ENCODE results near the gene TIPARP.
"Not testable (repeated sequence)": the region's sequence is repeated elsewhere in the genome, so short reads cannot be mapped to it uniquely, and the experiment has no call there.

The TIPARP gene

DNA sequence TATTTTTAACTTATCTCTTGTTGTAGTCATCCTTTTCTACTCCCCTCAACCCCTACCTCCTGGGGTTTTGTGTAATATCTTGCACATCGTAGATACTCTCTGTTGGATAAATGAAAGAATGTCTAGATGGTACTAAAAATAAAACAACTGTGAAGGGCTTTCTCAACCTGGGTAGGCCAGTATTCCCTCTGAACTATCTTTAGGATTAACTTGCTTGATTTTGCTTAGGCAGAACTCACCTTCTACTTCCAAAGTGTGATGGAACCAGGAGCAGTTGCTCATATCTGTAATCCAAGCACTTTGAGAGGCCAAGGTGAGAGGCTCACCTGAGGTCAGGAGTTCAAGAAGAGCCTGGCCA lies 32.8 kb upstream of the TIPARP start:
- H3K9me3 Mint-ChIP-seq, result peaks cover under 1% of the 10 kb centered on the region
- H3K27me3 Mint-ChIP-seq, result no peaks in the 10 kb centered on the region
- H3K4me1 Mint-ChIP-seq, result peaks cover 13% of the 10 kb centered on the region
- no peak for ATAC-seq
- no peak overlapping the region for H3K27ac Mint-ChIP-seq
- H3K36me3 Mint-ChIP-seq, result no peaks in the 10 kb centered on the region
- H3K4me3 Mint-ChIP-seq, result no peak overlapping the region

DNA sequence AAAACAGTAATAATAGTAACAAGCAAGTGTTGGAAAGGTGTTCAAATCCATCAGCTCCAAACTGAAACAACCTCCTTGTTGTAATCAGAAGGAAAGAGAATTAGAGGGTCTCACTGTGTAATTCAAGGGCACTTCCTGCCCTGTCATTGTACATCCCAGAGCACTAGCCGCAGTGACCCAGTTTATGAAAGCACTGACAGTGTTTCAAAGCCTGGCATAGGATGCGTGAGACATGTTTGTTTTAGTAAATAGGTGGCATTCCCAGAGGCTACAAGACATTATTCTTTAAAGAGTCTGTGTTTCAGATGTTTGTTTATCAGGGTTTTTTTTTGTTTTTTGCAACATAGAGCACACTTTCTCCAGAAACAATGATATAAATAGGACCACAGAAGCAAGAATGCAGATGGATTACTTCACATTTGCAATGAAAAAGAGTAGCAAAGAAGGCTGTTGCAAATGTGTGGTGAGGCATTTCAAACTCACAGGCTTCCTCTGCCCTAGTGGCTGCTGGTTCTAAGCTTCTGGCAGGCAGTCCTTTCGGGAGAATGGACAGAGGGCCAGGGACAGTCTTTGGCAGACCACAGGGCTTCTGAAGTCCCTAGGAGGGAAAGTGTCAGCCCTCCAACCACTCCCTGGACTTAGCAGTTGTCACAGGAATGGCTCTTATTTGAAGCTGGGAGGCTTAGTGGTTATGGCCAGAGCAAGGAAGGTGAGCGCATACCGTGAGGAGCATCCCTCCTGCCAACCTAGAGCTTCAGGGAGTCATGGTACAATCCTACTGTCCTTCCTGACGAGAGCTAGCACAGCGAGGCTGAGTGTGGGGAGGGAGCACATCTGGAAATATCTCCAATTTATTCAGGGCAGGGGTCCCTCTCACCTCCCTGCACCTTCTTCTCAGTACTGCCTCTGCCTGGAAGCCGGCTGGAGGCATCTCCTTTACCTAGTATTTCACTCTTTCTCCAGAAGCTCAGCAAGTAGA lies 31.4 kb upstream of the TIPARP start:
- peaks cover 3% of the 10 kb centered on the region for H3K9me3 Mint-ChIP-seq
- H3K4me1 Mint-ChIP-seq, result peaks cover 13% of the 10 kb centered on the region
- H3K4me3 Mint-ChIP-seq, result no peak overlapping the region
- H3K27me3 Mint-ChIP-seq, result no peaks in the 10 kb centered on the region
- H3K36me3 Mint-ChIP-seq, result no peaks in the 10 kb centered on the region
- H3K27ac Mint-ChIP-seq, result peak overlapping the region; percentile 62
- ATAC-seq, result peak; percentile 42

GRCh38 chr3:156643729-156644389 lies 30.5 kb upstream of the TIPARP start:
- ATAC-seq, result peak; percentile 90
- H3K4me3 Mint-ChIP-seq, result peak overlapping the region; percentile 66
- H3K27me3 Mint-ChIP-seq, result no peaks in the 10 kb centered on the region
- H3K36me3 Mint-ChIP-seq, result no peaks in the 10 kb centered on the region
- peaks cover 13% of the 10 kb centered on the region for H3K4me1 Mint-ChIP-seq
- H3K27ac Mint-ChIP-seq, result peak overlapping the region; percentile 62
- H3K9me3 Mint-ChIP-seq, result peaks cover 3% of the 10 kb centered on the region

DNA sequence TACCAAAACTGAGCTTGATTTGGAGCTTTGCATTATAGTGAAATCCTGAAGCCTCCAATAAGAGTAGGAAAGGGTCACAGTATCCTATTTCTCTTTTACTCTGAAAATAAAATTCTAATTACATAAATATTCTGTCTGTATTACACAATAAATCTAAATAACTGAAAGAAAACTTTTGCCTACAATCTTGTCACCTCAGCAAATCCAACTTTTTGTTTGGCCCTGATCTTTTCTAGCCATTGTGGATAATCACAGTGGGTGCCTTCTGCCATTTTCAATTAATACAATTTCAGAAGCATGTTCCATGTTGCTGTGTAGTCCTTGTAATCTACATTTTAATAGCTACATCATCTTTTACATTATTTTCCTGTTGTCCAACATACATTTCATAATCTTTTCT lies 29.4 kb upstream of the TIPARP start:
- Mint-ChIP-seq H3K4me1 (peaks cover 18% of the 10 kb centered on the region), H3K36me3 (no peaks in the 10 kb centered on the region), H3K9me3 (peaks cover 3% of the 10 kb centered on the region), H3K27me3 (no peaks in the 10 kb centered on the region), H3K27ac (no peak overlapping the region), H3K4me3 (no peak overlapping the region)
- ATAC-seq, result no peak

- peaks cover 3% of the 10 kb centered on the region for H3K9me3 Mint-ChIP-seq
- H3K27me3 Mint-ChIP-seq, result no peaks in the 10 kb centered on the region
- no peak overlapping the region for H3K4me3 Mint-ChIP-seq
- ATAC-seq, result no peak
- peak overlapping the region; percentile 34 for H3K27ac Mint-ChIP-seq
- no peaks in the 10 kb centered on the region for H3K36me3 Mint-ChIP-seq
- H3K4me1 Mint-ChIP-seq, result peaks cover 19% of the 10 kb centered on the region
These were observed 27.4 kb upstream of the TIPARP start for GRCh38 chr3:156646958-156647357.

- no peak overlapping the region for H3K27ac Mint-ChIP-seq
- H3K36me3 Mint-ChIP-seq, result no peaks in the 10 kb centered on the region
- peaks cover 3% of the 10 kb centered on the region for H3K9me3 Mint-ChIP-seq
- no peak overlapping the region for H3K4me3 Mint-ChIP-seq
- no peaks in the 10 kb centered on the region for H3K27me3 Mint-ChIP-seq
- no peak for ATAC-seq
- H3K4me1 Mint-ChIP-seq, result peaks cover 16% of the 10 kb centered on the region
These were observed 26.3 kb upstream of the TIPARP start for GRCh38 chr3:156648086-156648485.

DNA sequence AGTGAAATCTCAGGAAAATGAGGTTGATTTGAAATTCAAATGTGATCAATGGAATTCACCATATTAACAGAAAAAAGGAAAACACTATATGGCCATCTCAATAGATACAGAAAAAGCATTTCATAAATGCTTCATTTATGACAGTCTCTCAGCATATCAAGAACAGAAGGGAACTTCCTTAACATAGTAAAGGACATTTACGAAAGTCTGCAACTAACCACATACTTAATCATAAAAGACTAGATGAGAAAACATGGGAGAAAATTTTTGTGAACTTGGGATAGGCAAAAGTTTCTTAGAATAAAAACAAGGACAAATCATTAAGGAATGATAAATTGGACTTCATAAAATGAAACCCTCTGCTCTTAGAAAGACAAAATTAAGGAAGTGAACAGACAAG lies 24.7 kb upstream of the TIPARP start:
- Mint-ChIP-seq H3K4me1 (peaks cover 6% of the 10 kb centered on the region), H3K27ac (no peak overlapping the region), H3K4me3 (no peak overlapping the region), H3K9me3 (peaks cover 3% of the 10 kb centered on the region), H3K36me3 (no peaks in the 10 kb centered on the region), H3K27me3 (no peaks in the 10 kb centered on the region)
- no peak for ATAC-seq

- ATAC-seq, H3K9me3 Mint-ChIP-seq, H3K4me1 Mint-ChIP-seq, H3K27ac Mint-ChIP-seq, H3K4me3 Mint-ChIP-seq, H3K36me3 Mint-ChIP-seq, H3K27me3 Mint-ChIP-seq: not testable (repeated sequence)
These were observed 21.7 kb upstream of the TIPARP start for GRCh38 chr3:156652661-156653060.

- no peaks in the 10 kb centered on the region for H3K36me3 Mint-ChIP-seq
- no peaks in the 10 kb centered on the region for H3K9me3 Mint-ChIP-seq
- H3K27me3 Mint-ChIP-seq, result no peaks in the 10 kb centered on the region
- ATAC-seq, result no peak
- H3K4me3 Mint-ChIP-seq, result no peak overlapping the region
- no peak overlapping the region for H3K27ac Mint-ChIP-seq
- H3K4me1 Mint-ChIP-seq, result peaks cover 2% of the 10 kb centered on the region
These were observed 19.6 kb upstream of the TIPARP start for GRCh38 chr3:156654834-156655233.

GRCh38 chr3:156655819-156656550 lies 18.4 kb upstream of the TIPARP start:
- H3K4me1 Mint-ChIP-seq, result peaks cover 2% of the 10 kb centered on the region
- H3K36me3 Mint-ChIP-seq, result no peaks in the 10 kb centered on the region
- no peaks in the 10 kb centered on the region for H3K27me3 Mint-ChIP-seq
- no peak overlapping the region for H3K4me3 Mint-ChIP-seq
- no peak overlapping the region for H3K27ac Mint-ChIP-seq
- H3K9me3 Mint-ChIP-seq, result no peaks in the 10 kb centered on the region
- no peak for ATAC-seq

GRCh38 chr3:156657440-156657839 lies 16.9 kb upstream of the TIPARP start:
- no peak overlapping the region for H3K4me3 Mint-ChIP-seq
- no peak overlapping the region for H3K27ac Mint-ChIP-seq
- no peak for ATAC-seq
- peaks cover 10% of the 10 kb centered on the region for H3K4me1 Mint-ChIP-seq
- no peaks in the 10 kb centered on the region for H3K27me3 Mint-ChIP-seq
- no peaks in the 10 kb centered on the region for H3K36me3 Mint-ChIP-seq
- H3K9me3 Mint-ChIP-seq, result no peaks in the 10 kb centered on the region

DNA sequence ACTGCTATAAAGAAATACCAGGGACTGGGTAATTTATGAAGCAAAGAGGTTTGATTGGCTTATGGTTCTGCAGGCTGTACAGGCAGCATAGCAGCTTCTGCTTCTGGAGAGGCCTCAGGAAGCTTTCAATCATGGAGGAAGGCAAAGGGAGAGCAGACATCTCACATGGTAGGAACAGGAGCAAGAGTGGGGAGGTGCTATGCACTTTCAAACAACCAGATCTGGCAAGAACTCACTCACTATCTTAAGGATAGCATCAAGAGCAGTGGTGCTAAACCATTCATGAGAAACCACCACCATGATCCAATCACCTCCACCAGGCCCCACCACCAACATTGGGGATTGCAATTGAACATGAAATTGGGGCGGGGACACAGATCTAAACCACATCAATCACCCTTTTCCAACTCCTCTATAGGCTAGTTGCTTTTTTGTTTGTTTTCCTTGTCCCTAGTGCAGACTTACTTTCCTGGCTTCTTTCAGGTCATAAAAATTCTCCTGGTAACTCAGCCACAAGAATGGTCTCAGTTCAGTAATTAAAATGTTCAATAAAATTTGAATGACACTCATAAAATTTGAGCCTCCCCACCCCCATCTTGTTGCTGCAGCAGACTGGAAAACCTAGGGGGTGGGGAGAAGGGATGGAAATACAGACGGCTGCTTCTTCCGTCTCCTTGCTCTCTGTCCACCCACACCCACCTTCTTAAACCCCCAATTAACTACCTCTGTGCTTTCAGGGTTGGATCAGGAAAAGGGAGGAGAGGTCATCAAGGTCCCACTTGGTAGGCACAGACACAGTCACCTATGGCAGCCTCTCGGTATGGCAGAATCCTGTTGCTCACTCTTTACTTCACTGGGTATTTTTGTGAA lies 16.3 kb upstream of the TIPARP start:
- Mint-ChIP-seq H3K27ac (no peak overlapping the region), H3K4me1 (peaks cover 10% of the 10 kb centered on the region), H3K9me3 (no peaks in the 10 kb centered on the region), H3K27me3 (no peaks in the 10 kb centered on the region), H3K36me3 (no peaks in the 10 kb centered on the region), H3K4me3 (no peak overlapping the region)
- ATAC-seq, result no peak

DNA sequence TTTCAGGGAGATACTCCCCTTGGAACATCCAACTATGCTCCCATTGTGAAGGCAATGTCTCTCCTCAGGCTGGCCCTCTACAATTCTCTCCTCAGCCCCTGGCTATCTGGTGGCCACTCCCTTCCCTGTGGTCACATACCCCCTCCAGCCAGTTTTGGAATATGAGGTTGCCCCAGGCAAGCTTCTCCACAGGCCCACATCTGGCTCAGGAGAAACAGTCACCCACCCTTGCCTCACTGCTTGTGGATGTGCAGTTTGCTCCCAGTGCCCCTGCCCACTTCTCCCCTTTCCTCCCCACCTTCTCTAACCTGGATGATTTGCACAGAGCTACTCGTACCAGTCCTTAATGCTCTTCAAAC lies 15.7 kb upstream of the TIPARP start:
- Mint-ChIP-seq H3K9me3 (no peaks in the 10 kb centered on the region), H3K27ac (no peak overlapping the region), H3K4me1 (peaks cover 11% of the 10 kb centered on the region), H3K27me3 (no peaks in the 10 kb centered on the region), H3K4me3 (no peak overlapping the region), H3K36me3 (no peaks in the 10 kb centered on the region)
- no peak for ATAC-seq

GRCh38 chr3:156659260-156659659 lies 15.1 kb upstream of the TIPARP start:
- ATAC-seq, result no peak
- Mint-ChIP-seq H3K27me3 (no peaks in the 10 kb centered on the region), H3K4me3 (no peak overlapping the region), H3K36me3 (no peaks in the 10 kb centered on the region), H3K27ac (no peak overlapping the region), H3K9me3 (no peaks in the 10 kb centered on the region), H3K4me1 (peaks cover 16% of the 10 kb centered on the region)

DNA sequence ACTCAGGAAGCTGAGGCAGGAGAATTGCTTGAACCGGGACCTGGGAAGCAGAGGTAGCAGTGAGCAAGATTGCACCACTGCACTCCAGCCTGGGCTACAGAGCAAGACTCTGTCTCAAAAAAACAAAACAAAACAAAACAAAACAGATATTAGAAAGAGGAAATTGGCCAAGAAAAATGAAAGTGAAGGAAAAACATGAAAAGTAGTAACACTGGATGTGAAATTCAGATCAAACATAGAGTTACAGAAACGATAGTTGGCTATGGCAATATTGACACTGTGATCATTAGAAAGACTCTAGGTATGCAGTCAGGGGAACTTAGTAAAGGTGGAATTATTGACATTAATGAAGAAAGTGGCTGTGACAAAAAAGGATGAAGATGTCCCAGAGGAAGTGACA lies 13.2 kb upstream of the TIPARP start:
- H3K4me3 Mint-ChIP-seq, result peak overlapping the region; percentile 1
- peak; percentile 20 for ATAC-seq
- peak overlapping the region; percentile 30 for H3K27ac Mint-ChIP-seq
- H3K36me3 Mint-ChIP-seq, result no peaks in the 10 kb centered on the region
- peaks cover 32% of the 10 kb centered on the region for H3K4me1 Mint-ChIP-seq
- no peaks in the 10 kb centered on the region for H3K9me3 Mint-ChIP-seq
- H3K27me3 Mint-ChIP-seq, result no peaks in the 10 kb centered on the region
